Endothelial cell of umbilical vein (primary cell): Measurements from ENCODE around the gene RETNLB. TPM values are rescaled to one million over a fixed set of nuclear protein-coding genes. Genes with fewer than 3 reads are reported as not detected.

ENCODE experiments used
- BruUV-seq: library from RNA; stranded (reverse); fragments of 400-500 nt; replicated peaks from 2 replicates; lab custom pipeline; 2021; lab: Mats Ljungman, UMichigan
- CTCF ChIA-PET: fragments of 300-600, 350-600 bp; sonication (Branson Sonifier 250); formaldehyde crosslinking; loops from one replicate; lab custom pipeline; 2021; ENCODE audit warnings: antibody characterized with exemption, inconsistent platforms; lab: Charles Lee
- POLR2A ChIA-PET: fragments of 300-600, 350-600 bp; sonication (Branson Sonifier 250); formaldehyde crosslinking; loops from one replicate; lab custom pipeline; 2021; ENCODE audit warnings: antibody characterized with exemption, inconsistent platforms; lab: Charles Lee
- DNase-seq: peaks from one replicate; pipeline ENCODE4 v3.0.0-alpha.2; 2011; ENCODE audit warnings: low read depth, low spot score
- FAIRE-seq: peaks from 2 replicates; lab custom pipeline; 2011; peaks lifted over from hg19 to GRCh38; lab: Jason Lieb, UNC
- H2AFZ ChIP-seq: 2 replicates; pipeline ENCODE4 v1.6.0; 2012; ENCODE audit warnings: low read depth, low read length, control low read depth, inconsistent platforms
- H3K27ac ChIP-seq: 2 replicates; pipeline ENCODE4 v1.5.1; 2011; ENCODE audit warnings: low read depth, mild to moderate bottlenecking, control low read depth, low read length, moderate library complexity; ENCODE audit not compliant: insufficient read depth
- H3K27me3 ChIP-seq, 2 experiments: 2 replicates each; pipeline versions ENCODE4 v1.6.0 to v1.6.1; 2011; ENCODE audit warnings: low read length in 2 of 2, mixed read lengths in 1 of 2; ENCODE audit not compliant: control insufficient read depth in 2 of 2, insufficient read depth in 2 of 2
- H3K36me3 ChIP-seq, 2 experiments: 2 replicates in 1 of 2; 3 replicates in 1 of 2; pipeline ENCODE4 v1.5.1; 2011; ENCODE audit warnings: low read length in 2 of 2, mild to moderate bottlenecking in 1 of 2, moderate library complexity in 1 of 2; ENCODE audit not compliant: control insufficient read depth in 2 of 2, insufficient read depth in 2 of 2; ENCODE audit errors: extremely low read depth in 1 of 2
- H3K4me1 ChIP-seq: 3 replicates; pipeline ENCODE4 v1.5.1; 2011; ENCODE audit warnings: mild to moderate bottlenecking, low read length; ENCODE audit not compliant: control insufficient read depth, insufficient read depth; ENCODE audit errors: extremely low read depth
- H3K4me2 ChIP-seq: 2 replicates; pipeline ENCODE4 v1.6.1; 2011; ENCODE audit warnings: low read length, control low read depth, mixed read lengths; ENCODE audit not compliant: insufficient read depth
- H3K4me3 ChIP-seq, 3 experiments: fragments of 200-600 bp in 1 of 3; sonication (generic), shearing (Covaris generic) in 1 of 3; replicated peaks in 1 of 3; 2 replicates each; pipeline ENCODE4 v1.5.1; 2011 to 2016; ENCODE audit warnings: control low read depth in 3 of 3, low read length in 3 of 3, mild to moderate bottlenecking in 2 of 3, inconsistent platforms in 1 of 3, low read depth in 1 of 3, moderate library complexity in 1 of 3; ENCODE audit not compliant: insufficient read depth in 1 of 3
- H3K79me2 ChIP-seq: 2 replicates; pipeline ENCODE4 v1.6.0; 2012; ENCODE audit warnings: low read length, inconsistent platforms; ENCODE audit not compliant: control insufficient read depth, insufficient read depth
- H3K9ac ChIP-seq: replicated peaks from 2 replicates; pipeline ENCODE3; 2011; ENCODE audit warnings: low read length, control low read depth; ENCODE audit not compliant: insufficient read depth; ENCODE audit errors: extremely low read depth
- H3K9me1 ChIP-seq: replicated peaks from 3 replicates; pipeline ENCODE4 v1.6.0; 2011; ENCODE audit warnings: mild to moderate bottlenecking, low read length; ENCODE audit not compliant: control insufficient read depth, insufficient read depth; ENCODE audit errors: extremely low read depth
- H3K9me3 ChIP-seq: replicated peaks from 2 replicates; pipeline ENCODE4 v1.5.1; 2012; ENCODE audit warnings: low read length, inconsistent platforms; ENCODE audit not compliant: control insufficient read depth, insufficient read depth
- H4K20me1 ChIP-seq: replicated peaks from 2 replicates; pipeline ENCODE3; 2011; ENCODE audit warnings: mild to moderate bottlenecking, low read length; ENCODE audit not compliant: control insufficient read depth, insufficient read depth; ENCODE audit errors: extremely low read depth
- EZH2 ChIP-seq: IDR thresholded peaks from 2 replicates; pipeline ENCODE4 v1.6.1; 2012; ENCODE audit warnings: borderline replicate concordance, low read depth, mild to moderate bottlenecking, moderate library complexity, low read length, inconsistent platforms; ENCODE audit not compliant: severe bottlenecking
- FOS ChIP-seq: IDR thresholded peaks from 2 replicates; pipeline ENCODE4 v1.6.1; 2011; ENCODE audit warnings: mild to moderate bottlenecking, low read length, moderate library complexity, borderline replicate concordance; ENCODE audit not compliant: insufficient read depth
- GATA2 ChIP-seq: IDR thresholded peaks from 2 replicates; pipeline ENCODE4 v1.7.0; 2011; ENCODE audit warnings: low read depth, mild to moderate bottlenecking, moderate library complexity, mixed read lengths, low read length; ENCODE audit not compliant: insufficient read length, insufficient read depth
- JUN ChIP-seq: IDR thresholded peaks from 2 replicates; pipeline ENCODE4 v1.6.1; 2011; ENCODE audit warnings: borderline replicate concordance, low read depth; ENCODE audit not compliant: insufficient read length, insufficient read depth
- MAX ChIP-seq: IDR thresholded peaks from 2 replicates; pipeline ENCODE4 v1.6.1; 2011; ENCODE audit not compliant: insufficient read depth, insufficient read length
- MYC ChIP-seq: IDR thresholded peaks from one replicate; pipeline ENCODE4 v1.6.1; 2011; ENCODE audit warnings: mild to moderate bottlenecking, low read depth, low read length
- POLR2A ChIP-seq: IDR thresholded peaks from 2 replicates; pipeline ENCODE4 v1.6.1; 2012; ENCODE audit warnings: low read depth, mild to moderate bottlenecking, control low read depth, low read length
- POLR2AphosphoS5 ChIP-seq: IDR thresholded peaks from 2 replicates; pipeline ENCODE4 v1.6.1; 2012; ENCODE audit warnings: low read depth, mild to moderate bottlenecking, control low read depth, low read length, moderate library complexity; ENCODE audit not compliant: insufficient read depth
- dilution Hi-C: fragments of 300-500 bp; cut with MboI; formaldehyde crosslinking; loops from one replicate; pipeline ENCODE4 v1.15.0; 2019; ENCODE audit warnings: low sequenced_read_pairs; ENCODE audit not compliant: extremely low pct_ligation_motif_present
- intact Hi-C: fragments of 100-400 bp; cut with micrococcal nuclease; formaldehyde crosslinking; loops from one replicate; pipeline ENCODE4 v1.10.0; 2022
- polyA plus RNA-seq, 4 experiments: library from polyadenylated mRNA; depleted of rRNA in 3 of 4; stranded (reverse) in 3 of 4; unstranded in 1 of 4; fragments of >200 nt; gene quantifications; 2 replicates each; pipeline versions ENCODE4 v1.2.1 to v1.2.3, GENCODE V29; 2011 to 2012; ENCODE audit warnings: missing spikeins in 1 of 4
- total RNA-seq: library from RNA; stranded (reverse); gene quantifications from 2 replicates; pipeline ENCODE4 v1.2.3, GENCODE V29; 2021
- TF ChIP-seq, protein P1 (sequence below), 2 donors: IDR thresholded peaks; 1 replicate in 1 of 2; 2 replicates in 1 of 2; pipeline ENCODE4 v1.5.1; 2011; ENCODE audit warnings: low read length in 2 of 2, mild to moderate bottlenecking in 2 of 2, moderate library complexity in 2 of 2, control low read depth in 1 of 2, inconsistent platforms in 1 of 2, low read depth in 1 of 2; ENCODE audit not compliant: insufficient read depth in 1 of 2; ENCODE audit errors: extremely low read depth in 1 of 2

Gene RETNLB
- total and polyA plus RNA-seq, 2 donors (not counting 3 experiments of a cell fraction or from before 2014, with no cell fraction given): not detected

- H3K9ac ChIP-seq: no peak overlapping the region
- H3K9me1 ChIP-seq: no peaks in the 10 kb centered on the region
- no TSS peak for BruUV-seq
- no peak overlapping the region for H3K27ac ChIP-seq
- no peak overlapping the region for H3K4me3 ChIP-seq
- TF ChIP-seq POLR2A: no peak
- TF ChIP-seq, protein P1, sequence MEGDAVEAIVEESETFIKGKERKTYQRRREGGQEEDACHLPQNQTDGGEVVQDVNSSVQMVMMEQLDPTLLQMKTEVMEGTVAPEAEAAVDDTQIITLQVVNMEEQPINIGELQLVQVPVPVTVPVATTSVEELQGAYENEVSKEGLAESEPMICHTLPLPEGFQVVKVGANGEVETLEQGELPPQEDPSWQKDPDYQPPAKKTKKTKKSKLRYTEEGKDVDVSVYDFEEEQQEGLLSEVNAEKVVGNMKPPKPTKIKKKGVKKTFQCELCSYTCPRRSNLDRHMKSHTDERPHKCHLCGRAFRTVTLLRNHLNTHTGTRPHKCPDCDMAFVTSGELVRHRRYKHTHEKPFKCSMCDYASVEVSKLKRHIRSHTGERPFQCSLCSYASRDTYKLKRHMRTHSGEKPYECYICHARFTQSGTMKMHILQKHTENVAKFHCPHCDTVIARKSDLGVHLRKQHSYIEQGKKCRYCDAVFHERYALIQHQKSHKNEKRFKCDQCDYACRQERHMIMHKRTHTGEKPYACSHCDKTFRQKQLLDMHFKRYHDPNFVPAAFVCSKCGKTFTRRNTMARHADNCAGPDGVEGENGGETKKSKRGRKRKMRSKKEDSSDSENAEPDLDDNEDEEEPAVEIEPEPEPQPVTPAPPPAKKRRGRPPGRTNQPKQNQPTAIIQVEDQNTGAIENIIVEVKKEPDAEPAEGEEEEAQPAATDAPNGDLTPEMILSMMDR (IDR thresholded peaks at IDR 0.05; ENCODE audit: extremely low read depth in 1 of 2, insufficient read depth in 1 of 2, low read depth in 1 of 2, low read length in 2 of 2): no peak
- TF ChIP-seq MYC: no peak
- no peak for TF ChIP-seq FOS
- no peak for TF ChIP-seq GATA2
- TF ChIP-seq JUN: no peak
- no peak for TF ChIP-seq EZH2
- TF ChIP-seq POLR2AphosphoS5: no peak
- no peak for TF ChIP-seq MAX
- H3K79me2 ChIP-seq: no peaks in the 10 kb centered on the region
- no peaks in the 10 kb centered on the region for H3K4me1 ChIP-seq
- H4K20me1 ChIP-seq: no peaks in the 10 kb centered on the region
- CTCF ChIA-PET: no interaction called here
- intact Hi-C loops (no loop called here), dilution Hi-C loops (no loop called here)
- DNase-seq: no peak
- no peak overlapping the region for H3K4me2 ChIP-seq
- H3K9me3 ChIP-seq: no peaks in the 10 kb centered on the region
- POLR2A ChIA-PET: no interaction called here
- H2AFZ ChIP-seq: no peak overlapping the region
- H3K27me3 ChIP-seq: no peaks in the 10 kb centered on the region
- FAIRE-seq: no peak
- no peaks in the 10 kb centered on the region for H3K36me3 ChIP-seq
Observed at GRCh38 chr3:108804437-108804836, 47.2 kb upstream of the RETNLB start.
